ENCODE data around the gene IDUA.

The IDUA gene

DNA sequence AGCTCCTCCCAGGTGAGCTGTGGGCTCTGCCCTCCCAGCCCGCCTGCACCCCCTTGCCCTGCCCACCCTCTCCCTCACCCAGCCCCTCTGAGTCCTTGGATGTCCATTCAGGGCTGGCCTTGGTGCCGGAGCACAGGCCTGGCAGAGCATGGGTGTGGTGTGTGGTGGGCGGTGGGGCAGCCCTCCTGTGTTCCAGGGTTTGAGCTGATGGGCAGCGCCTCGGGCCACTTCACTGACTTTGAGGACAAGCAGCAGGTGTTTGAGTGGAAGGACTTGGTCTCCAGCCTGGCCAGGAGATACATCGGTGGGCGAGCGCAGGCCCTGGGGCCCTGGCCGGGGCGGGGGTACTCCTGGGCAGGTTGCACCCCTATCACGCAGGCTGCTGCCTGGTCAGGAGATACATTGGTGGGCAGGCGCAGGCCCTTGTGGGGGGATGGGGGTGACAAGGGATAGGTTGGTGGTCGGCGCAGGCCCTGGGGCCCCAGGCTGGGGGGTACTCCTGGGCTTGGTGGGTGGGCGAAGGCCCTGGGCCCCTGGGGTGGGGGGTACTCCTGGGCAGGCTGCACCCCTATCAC, 13.9 kb downstream of the IDUA start:
- DNase-seq (ENCODE audit: low spot score) = no peak

DNA sequence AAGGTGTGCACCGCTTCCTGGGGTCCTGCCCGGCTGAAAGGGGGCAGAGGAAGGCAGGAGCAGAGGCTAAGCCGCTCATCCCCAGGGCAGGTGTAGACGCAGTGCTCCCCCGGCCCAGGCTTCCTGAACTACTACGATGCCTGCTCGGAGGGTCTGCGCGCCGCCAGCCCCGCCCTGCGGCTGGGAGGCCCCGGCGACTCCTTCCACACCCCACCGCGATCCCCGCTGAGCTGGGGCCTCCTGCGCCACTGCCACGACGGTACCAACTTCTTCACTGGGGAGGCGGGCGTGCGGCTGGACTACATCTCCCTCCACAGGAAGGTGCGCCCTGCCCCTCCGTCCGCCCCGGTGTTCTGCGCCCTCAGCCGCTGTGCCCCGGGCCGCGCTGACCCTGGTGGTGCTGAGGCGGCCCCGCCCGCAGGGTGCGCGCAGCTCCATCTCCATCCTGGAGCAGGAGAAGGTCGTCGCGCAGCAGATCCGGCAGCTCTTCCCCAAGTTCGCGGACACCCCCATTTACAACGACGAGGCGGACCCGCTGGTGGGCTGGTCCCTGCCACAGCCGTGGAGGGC, 14.8 kb downstream of the IDUA start:
- DNase-seq (ENCODE audit: low spot score) = no peak

DNA sequence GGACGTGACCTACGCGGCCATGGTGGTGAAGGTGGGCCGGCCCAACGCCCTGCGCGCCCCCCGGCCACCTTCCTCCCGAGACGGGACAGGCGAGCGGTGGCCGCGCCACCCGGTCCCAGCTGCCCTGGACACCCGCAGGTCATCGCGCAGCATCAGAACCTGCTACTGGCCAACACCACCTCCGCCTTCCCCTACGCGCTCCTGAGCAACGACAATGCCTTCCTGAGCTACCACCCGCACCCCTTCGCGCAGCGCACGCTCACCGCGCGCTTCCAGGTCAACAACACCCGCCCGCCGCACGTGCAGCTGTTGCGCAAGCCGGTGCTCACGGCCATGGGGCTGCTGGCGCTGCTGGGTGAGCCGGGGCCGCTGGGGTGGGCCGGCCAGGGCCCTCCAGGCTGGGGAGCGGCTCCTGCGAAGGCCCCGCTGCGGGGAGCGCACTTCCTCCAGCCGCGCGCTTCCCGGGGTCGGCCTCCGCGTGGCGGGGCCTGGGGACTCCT, 15.3 kb downstream of the IDUA start:
- DNase-seq (ENCODE audit: low spot score) = no peak

DNA sequence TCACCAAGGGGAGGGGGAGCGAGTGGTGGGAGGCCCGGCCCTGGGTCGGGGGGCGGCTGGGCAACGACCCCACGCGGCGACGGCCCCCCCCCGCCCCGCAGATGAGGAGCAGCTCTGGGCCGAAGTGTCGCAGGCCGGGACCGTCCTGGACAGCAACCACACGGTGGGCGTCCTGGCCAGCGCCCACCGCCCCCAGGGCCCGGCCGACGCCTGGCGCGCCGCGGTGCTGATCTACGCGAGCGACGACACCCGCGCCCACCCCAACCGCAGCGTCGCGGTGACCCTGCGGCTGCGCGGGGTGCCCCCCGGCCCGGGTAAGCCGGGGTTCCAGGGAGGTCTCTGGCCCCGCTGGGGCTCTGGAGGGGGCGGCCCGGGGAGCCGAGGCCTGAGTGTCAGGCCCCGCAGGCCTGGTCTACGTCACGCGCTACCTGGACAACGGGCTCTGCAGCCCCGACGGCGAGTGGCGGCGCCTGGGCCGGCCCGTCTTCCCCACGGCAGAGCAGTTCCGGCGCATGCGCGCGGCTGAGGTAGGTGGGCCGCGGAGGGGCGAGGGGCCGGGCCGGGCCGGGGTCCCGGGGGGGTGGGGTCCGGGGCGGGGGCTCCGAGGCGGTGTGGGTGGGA, 15.9 kb downstream of the IDUA start:
- DNase-seq (ENCODE audit: low spot score) = no peak

DNA sequence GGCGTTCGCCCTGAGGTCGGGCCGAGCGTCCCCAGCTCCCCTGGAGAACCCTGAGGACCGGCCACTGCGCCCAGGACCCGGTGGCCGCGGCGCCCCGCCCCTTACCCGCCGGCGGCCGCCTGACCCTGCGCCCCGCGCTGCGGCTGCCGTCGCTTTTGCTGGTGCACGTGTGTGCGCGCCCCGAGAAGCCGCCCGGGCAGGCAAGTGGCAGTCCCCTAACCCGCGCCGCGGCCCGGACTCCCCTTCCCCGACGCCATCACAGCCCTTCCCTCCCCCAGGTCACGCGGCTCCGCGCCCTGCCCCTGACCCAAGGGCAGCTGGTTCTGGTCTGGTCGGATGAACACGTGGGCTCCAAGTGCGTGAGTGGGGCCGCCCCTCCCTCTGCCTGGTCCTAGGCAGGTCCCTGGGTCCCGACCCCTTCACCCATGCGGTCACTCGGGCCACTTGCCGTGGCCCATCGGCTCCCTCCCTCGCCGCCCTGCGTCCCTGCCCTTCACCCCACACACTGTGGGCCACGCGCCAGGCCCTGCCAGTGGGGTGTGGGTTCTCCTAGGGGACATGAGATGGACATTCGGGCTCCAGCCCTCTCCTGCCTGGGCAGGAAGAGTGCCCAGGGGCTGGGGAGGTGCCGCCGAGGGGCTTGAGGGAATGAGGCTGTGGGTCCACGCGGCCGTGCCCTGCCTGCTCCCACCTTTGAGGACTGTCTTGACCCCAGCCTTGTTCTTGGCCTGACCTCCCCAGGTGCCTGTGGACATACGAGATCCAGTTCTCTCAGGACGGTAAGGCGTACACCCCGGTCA, 16.6 kb downstream of the IDUA start:
- no peak for DNase-seq (ENCODE audit: low spot score)

DNA sequence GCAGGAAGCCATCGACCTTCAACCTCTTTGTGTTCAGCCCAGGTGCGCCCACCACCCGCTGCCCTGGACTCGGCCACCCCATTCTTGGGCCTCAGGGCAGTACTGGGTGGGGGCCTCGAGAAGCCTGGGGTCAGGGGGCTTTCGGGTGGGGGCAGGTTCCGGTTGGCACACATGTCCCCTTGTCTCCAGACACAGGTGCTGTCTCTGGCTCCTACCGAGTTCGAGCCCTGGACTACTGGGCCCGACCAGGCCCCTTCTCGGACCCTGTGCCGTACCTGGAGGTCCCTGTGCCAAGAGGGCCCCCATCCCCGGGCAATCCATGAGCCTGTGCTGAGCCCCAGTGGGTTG, 17.2 kb downstream of the IDUA start:
- no peak for DNase-seq (ENCODE audit: low spot score)

DNA sequence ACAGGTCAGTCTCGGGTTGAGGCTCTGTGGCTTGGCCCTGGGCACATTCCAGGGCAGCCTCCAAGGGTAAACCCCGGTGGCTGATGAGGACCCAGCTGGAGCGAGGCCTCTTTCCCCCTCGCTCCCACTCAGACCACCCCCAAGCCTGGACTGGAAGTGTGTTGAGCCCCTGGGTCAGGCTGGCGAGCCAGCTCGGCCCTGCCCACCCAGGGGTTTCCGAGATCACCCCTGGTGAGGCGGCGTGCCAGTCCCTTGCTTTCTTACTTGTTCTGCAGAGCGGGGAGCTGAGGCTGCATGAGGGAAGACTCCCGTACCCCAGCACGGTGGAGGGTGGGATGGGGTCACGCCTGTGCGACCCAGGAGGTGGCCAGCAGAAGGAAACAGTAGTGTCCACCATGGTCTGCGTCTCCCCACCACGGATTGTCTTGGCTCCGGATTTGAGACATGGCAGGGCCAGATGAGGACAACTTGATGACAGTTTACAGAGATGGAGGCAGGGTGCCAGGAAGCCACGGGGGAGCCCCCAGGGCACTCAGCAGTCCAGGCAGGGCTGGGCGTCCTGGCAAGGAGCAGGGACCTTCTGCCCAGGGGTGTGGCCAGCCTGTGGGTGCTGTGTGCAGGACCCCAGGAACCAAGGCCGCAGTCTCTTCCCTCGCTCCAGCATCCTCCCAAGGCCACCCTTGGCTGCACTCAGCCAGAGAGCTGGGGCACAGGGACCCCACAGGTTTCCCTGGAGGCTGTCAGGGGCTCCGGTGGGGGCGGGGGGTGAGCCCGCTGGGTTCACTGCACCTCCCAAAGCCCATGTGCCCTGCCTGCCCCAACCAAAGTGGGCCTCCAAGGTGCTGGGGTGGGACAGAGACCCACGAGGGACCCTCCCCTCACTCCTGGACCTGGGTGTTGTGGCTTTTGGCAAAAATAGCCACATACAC, 18.0 kb downstream of the IDUA start:
- no peak for DNase-seq (ENCODE audit: low spot score)

DNA sequence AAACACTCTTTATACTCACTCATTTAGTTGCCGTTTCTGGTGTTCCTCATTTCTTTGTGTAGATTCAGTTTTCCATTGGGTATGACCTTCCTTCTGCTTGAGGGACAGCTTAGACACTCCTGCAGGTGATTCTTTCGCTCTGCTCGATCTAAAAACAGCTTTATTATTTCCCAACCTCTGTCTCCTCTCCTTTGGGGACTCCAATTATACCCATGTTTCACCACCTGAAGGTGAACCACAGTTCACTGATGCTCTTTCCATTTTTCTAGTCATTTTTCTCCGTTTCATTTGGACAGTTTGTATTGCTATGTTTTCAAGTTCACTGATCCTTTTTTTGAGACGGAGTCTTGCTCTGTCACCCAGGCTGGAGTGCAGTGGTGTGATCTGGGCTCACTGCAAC, 20.0 kb downstream of the IDUA start:
- no peak for DNase-seq (ENCODE audit: low spot score)

DNA sequence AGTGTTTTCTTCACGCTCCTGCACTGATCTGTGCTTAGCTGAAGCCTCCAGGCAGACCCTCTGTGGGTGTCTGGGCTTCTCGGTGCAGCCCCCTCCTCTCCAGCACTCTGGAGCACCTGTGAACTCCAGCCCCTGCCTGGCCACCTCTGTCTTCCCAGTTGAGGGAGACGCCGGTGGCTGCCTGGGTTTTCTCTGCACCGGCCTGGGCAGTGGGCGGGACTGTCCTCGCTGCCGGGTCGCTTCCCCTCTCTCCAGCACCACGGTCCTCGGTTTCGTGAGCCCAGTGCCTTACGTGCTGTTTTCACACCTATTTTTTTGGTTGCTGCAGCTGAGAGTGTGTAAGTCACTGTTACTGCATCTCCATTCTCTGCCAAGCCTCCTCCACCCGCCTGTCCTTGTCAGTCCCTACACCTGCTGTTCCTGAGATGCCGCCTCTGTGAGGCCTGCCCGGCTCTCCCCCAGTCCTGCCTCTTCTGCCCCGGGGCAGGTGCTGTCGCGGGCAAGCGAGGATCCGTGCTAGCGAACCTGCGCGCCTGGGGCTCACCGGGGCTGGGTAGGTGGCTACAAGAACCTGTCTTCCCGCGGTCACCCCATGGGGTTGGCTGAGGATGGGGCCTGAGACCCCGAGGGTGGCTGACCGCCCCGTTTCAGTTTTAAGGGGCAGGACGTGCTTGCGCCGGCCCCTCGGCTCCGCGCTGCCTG, 22.1 kb downstream of the IDUA start:
- peak; percentile 34 for DNase-seq (ENCODE audit: low spot score)

DNA sequence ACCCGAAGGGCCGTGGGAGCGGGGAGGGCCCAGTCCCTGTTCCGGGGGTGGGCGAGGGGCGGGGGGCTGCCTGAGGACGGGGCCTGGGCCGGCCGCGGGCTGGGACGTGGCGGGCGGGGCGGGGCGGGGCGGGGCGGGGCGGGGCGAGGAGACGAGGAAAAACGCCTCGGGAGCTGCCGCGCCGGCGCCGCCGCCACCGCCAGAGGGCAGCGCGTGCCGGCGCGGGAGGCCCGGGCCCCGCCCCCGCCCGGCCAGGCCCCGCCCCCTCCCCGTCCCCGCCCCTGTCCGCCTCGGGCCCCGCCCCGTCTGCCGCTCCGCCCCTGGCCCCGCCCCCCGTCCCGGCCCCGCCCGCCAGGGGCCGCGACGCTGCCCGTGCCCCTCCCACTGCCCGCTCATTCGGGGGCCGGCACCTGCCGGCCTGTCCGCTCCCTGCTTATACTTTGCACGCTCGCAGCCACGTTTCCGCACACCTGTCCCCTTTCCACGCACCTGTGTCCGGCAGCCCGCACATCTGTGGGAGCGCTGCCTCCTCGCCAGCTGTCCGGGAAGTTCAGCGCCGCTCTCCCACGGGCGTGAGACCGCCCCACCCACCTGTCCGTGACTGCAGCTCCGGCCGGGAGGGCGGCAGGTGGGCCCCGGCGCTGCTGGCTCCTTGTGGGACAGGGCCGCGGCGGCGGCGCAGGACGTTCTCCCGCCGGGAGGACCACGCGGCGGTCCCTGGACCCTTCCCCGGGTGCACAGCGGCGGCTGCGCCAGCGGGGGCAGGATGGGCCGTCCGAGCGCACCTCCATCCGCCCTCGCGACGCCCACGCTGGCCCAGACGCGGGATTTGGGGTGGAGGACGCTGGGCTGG, 22.9 kb downstream of the IDUA start:
- DNase-seq (ENCODE audit: low spot score) = peak; percentile 69

DNA sequence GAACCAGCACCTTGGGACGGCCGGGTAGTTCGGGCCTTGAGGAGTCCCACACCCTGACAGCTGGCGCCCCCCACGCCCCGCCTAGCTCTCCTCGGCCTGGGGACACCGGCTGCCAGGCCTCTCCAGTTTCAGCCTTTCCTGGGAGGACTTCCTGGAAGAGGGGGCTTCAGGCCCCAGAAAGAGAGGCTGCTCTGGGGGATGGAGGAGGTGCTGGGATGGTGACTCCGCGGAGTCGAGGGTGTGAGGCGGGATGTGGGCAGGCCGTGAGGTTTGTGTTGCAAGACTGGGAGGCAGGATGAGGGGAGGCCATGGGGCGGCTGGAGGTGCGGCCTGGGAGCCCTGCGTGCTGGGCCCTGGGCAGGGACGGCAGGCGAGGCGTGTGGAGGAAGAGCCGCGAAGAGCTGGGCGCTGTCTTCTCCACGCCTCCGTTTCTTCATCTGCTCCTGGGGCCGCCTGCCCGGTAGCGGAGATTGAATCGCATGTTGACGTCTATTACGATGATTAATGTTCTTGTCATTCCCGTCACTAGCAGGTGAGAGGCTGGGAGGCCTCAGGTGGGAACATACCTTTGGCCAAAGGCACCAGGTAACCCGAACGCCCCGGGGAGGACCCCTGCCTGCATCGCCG, 23.7 kb downstream of the IDUA start:
- DNase-seq (ENCODE audit: low spot score) = peak; percentile 31

DNA sequence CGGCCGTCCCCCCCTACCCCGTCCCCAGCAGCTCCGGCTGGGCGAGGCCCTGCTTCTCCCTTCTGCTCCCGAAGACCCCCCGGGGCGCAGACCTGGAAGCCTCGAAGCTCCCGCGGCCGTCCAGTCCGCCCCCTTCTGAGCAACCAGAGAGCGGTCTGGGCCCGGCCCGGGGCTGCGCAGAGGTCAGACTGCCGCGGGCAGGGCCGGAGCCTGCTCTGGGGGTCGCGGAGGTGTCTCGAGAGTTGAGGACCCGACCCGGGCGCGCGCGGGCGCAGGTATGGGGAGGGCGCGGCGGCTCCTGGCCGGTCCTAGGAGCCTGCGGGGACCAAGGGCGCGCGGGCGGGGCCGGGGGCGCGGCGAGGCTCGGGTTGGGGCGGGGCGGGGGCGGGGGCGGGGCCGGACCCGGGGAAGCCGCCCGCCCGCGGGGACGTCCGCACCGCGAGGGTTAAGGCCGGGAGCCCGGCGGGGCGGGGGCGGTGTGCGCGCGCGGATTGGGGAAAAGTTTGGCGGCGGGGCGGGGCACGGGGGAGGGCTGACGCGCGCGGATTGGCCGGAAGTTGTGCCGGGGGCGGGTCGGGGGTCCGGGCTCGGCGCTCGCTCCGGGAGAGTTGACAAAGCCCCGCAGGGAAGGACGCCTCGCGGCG, 24.3 kb downstream of the IDUA start, which contains the start of gene FGFRL1:
TSS of gene FGFRL1 (plus strand) at position 605 of the 644 bp plus-strand sequence. CDS start 860 bp downstream, outside the sequence.
- peak; percentile 85 for DNase-seq (ENCODE audit: low spot score)

DNA sequence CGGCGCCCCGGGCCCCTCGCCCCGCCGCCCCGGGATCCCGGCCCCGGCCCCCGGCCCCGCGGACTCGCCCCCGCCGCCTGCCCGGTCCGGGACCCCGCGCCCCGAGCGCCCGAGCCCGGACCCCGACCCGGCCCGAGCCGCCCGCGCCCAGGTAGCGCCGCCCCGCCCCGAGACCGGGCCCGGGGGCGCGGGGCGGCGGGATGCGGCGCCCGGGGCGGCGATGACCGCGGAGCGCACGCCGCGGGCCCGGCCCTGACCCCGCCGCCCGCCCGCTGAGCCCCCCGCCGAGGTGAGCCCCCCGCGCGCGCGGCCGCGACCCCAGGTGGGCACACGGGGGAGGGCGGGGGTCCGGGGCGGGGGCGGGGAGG, 24.8 kb downstream of the IDUA start:
- no peak for DNase-seq (ENCODE audit: low spot score)

DNA sequence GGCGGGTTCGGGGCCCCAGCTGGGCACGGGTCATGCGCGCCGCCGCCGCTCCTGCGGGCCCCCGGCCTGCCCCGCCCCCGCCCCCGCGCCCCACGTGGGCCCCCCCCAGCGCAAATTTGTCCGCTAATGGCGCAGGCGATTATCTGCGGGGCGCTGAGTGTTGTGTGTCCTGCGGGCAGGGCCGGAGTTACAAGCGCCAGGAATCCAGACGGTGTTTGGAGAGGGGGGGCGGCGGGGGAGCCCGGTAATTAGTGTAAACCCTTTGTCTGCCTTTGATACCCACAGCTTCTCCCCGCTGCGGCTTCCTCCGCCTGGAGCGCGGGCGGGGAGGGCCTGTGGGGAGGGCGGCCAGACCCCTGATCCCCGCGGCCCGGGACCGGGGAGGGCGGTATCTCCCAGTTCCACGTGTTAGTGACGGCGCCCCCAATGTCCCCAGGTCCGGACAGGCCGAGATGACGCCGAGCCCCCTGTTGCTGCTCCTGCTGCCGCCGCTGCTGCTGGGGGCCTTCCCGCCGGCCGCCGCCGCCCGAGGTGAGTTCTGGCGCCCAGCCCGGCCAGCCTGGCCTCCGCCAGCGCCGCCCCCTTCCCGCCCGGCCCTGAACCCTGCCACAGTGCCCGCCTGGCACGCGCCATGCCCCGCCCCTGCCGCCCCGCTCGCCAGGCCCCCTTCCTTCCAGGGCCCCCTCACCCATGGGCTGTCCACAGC, 25.3 kb downstream of the IDUA start:
- no peak for DNase-seq (ENCODE audit: low spot score)

DNA sequence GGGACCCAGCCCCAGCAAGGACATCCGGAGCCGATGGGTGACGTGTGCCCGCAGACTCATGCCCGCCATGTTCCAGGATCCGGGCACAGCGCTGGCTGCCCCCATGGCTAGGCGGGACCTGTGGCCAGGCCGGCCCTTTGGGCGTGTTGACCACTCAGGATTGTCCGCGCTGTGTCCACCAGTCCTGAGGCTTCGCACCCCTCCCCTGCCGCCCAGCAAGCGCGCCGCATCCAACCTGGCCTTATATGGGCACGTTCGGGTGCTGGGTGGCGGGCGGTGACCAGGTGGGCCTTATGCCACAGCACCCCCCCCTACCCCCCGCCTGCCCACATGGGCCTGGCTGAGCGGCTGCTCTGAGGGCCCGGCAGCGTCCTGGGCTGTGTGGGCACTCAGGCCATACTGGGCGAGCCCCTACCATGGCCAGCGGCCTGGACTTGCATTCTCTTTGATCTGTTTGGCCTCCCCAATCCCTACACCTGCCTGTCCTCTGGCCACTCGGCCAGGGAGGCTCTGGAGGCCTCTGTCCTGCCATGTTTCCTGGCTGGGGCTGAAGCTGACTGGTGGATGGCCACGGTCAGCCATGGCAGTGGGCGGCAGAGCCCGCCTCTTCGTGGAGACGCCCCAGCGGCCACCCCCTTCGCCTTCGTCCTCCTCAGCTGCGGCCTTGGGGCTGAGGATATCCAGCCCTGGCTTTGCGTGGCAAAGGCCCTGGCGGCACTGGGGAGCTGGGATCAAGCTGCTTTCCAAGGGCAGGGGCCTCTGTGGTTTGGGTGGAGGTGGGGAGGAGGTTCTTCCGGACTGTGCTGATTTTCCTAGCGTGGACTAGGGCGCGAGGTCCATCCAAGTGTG, 26.6 kb downstream of the IDUA start:
- DNase-seq (ENCODE audit: low spot score) = no peak

DNA sequence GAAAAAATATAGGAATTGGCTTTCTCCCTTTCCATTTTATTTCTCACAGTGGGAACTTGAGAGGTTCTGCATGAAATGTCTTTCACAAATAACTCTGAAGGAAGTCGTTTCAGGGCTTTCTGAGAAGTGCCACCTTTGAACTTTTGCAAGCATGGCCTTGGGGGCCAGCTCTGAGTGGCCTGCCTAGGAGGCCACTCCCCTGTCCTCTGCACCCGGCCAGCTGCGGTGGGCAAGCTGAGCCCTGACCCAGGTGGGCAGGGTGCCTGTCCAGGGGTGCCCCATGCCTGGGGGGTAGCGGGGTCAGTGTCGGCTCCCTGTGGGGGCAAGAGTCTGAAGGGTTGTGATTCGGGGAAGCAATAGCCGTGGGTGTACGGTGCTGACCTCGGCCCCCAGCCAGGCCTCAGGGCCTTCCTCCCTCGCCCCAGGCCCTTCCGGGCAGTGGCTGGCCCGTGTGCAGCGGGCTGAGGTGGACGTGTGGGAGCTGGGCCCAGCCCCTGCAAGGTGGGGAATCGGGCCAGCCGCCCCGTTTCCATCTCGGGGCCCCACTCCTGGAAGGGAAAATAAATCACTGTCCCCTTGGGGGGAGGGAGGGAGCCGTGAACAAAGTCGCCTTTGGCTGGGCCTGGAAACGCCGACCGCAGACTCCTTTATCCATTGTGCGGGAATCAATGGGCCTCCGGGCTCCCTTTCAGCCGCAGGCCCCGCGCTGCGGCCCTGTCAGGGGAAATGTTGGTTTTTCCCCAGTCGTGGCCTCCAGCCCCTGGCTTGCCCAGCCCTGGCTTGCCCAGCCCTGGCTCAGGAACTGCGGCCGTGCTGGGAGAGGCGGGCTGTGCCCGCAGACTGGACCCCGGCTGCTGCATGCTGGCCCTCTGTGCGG, 27.7 kb downstream of the IDUA start:
- DNase-seq (ENCODE audit: low spot score) = no peak

DNA sequence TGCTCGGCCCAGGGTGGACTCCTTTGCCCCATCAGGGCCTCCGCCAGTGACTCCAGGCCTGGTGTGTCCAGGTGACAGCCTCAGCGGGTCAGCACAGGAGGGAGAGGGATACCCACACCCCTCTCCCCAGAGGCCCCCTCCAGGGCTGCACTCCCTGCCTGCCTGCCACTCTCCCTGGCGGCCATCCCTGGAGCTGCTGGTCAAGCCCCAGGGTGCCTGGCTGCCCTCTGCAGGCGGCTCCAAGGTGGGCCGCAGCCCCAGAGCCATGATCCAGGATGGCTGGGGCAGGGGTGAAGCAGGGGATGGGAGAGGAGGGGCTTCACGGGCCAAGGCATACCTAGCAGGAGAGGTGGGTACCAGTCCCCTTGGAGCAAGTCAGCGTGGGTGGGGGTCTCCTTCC, 28.3 kb downstream of the IDUA start:
- DNase-seq (ENCODE audit: low spot score) = no peak

Data from NAMALWA (cell line).